ENCODE measurements around the gene MANEA. TPM values are rescaled to one million over a fixed set of nuclear protein-coding genes. Genes with fewer than 3 reads are reported as not detected.
A peak's percentile ranks its signal among the peaks of the same experiment; 100 is the strongest.

The MANEA gene
- total RNA-seq, 2 donors from 2014 or later: 7.6 to 13.3 TPM

GRCh38 chr6:95572098-95572497 lies 5.2 kb upstream of the MANEA start:
- TF ChIP-seq CTCF (IDR thresholded peaks at IDR 0.05): no peak
- peaks cover 17% of the 10 kb centered on the region in 2 donors for H3K4me1 ChIP-seq (ENCODE audit: control insufficient read depth in 1 of 2, low read depth in 2 of 2)
- DNase-seq (ENCODE audit: low spot score): no peak
- H3K36me3 ChIP-seq: no peaks in the 10 kb centered on the region
- H3K4me3 ChIP-seq: no peak overlapping the region
- ATAC-seq (ENCODE audit: insufficient number of reproducible peaks, low FRiP score, low read depth): no peak
- H3K27ac ChIP-seq: no peak overlapping the region
- no peaks in the 10 kb centered on the region for H3K27me3 ChIP-seq (replicated peaks; ENCODE audit: insufficient read depth)
- no peaks in the 10 kb centered on the region for H3K9me3 ChIP-seq

DNA sequence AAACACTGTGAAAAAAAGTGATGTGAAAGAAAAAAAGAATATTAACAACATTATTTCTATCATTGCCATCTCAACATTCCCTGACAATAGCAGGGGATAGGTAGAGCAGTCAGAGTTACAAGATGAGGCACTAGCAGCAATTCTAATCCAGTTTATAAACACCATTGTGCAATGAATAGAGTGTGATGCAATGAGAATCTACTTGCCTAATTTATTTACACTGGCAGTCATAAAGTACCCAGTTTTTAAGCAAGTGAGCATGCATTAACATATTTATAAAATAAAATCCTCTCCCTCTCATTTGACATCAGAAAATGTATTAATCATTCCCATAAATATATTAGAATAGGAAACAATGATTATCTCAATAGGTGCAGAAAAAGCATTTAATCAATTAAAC lies 2.5 kb upstream of the MANEA start:
- Histone ChIP-seq H3K27me3 (replicated peaks; ENCODE audit: insufficient read depth) (no peaks in the 10 kb centered on the region), H3K4me3 (no peak overlapping the region), H3K4me1 (ENCODE audit: control insufficient read depth in 1 of 2, low read depth in 2 of 2) (peaks cover 23 to 28% of the 10 kb centered on the region in 2 donors), H3K36me3 (no peaks in the 10 kb centered on the region), H3K27ac (no peak overlapping the region), H3K9me3 (no peaks in the 10 kb centered on the region)
- DNase-seq (ENCODE audit: low spot score): no peak
- TF ChIP-seq CTCF (IDR thresholded peaks at IDR 0.05): no peak
- ATAC-seq (ENCODE audit: insufficient number of reproducible peaks, low FRiP score, low read depth): no peak

DNA sequence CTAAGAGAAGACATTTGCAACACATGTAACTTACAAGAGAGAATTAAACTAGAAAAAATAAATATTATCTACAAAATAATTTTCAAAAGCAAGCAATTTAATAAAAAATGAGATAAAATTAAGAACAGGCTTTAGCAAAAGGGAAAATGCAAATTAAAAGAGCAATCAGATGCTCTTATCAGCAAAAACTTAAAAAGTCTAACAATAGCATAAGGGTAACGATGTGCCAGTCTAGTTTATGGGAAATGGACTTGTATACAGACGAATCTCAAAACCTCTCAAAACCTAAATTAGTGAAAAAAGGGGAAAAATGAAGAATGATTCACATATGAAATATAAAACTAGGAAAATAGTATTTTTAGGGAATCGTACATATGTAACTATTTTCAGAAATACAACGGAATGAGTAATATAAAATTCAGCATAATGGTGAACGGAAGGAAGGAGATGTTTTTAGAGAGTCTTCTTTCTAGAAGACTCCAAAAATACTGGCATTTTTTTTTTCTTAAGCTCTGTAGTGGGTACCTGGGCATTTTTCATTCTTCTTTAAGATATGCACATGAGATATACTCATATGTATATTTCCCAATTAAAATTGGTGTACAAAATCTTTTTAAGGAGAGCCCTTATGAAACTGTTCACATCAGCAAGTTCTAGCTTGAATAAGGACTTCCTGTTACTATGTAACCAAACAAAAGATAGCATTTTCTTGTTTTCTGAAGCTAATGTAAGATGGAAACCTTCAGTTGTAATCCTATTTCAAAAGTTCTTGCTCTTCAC lies 927 bp upstream of the MANEA start:
- ATAC-seq (ENCODE audit: insufficient number of reproducible peaks, low FRiP score, low read depth) (no peak), DNase-seq (ENCODE audit: low spot score) (no peak)
- Histone ChIP-seq H3K4me3 (peak overlapping the region; percentile 90), H3K4me1 (ENCODE audit: control insufficient read depth in 1 of 2, low read depth in 2 of 2) (peaks cover 23 to 28% of the 10 kb centered on the region in 2 donors), H3K36me3 (no peaks in the 10 kb centered on the region), H3K27ac (peak overlapping the region; percentile 93), H3K9me3 (no peaks in the 10 kb centered on the region), H3K27me3 (replicated peaks; ENCODE audit: insufficient read depth) (no peaks in the 10 kb centered on the region)
- TF ChIP-seq CTCF (IDR thresholded peaks at IDR 0.05): no peak

DNA sequence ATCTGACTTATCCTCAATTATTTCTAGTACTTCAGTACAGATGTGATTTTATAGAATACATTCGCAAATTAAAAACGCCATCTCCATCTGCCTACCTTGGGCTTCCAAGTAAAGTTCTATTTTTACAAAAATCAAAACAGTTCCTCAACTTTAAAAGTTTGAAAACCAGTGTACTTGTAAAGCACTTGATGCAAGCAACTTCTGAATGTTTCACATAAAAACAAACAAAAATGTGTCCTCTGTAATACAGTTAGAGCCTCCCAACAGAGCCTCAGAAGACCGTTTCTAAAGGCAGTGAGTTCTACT lies 384 bp upstream of the MANEA start:
- H3K27ac ChIP-seq: peak overlapping the region; percentile 93
- ATAC-seq (ENCODE audit: insufficient number of reproducible peaks, low FRiP score, low read depth): no peak

GRCh38 chr6:95578106-95578410 lies 723 bp downstream of the MANEA start:
- H3K27me3 ChIP-seq (replicated peaks; ENCODE audit: insufficient read depth): no peaks in the 10 kb centered on the region
- TF ChIP-seq CTCF (IDR thresholded peaks at IDR 0.05): no peak
- peaks cover 23 to 28% of the 10 kb centered on the region in 2 donors for H3K4me1 ChIP-seq (ENCODE audit: control insufficient read depth in 1 of 2, low read depth in 2 of 2)
- H3K4me3 ChIP-seq: peak overlapping the region; percentile 90
- H3K36me3 ChIP-seq: no peaks in the 10 kb centered on the region
- no peaks in the 10 kb centered on the region for H3K9me3 ChIP-seq
- no peak for DNase-seq (ENCODE audit: low spot score)
- peak overlapping the region; percentile 93 for H3K27ac ChIP-seq
- ATAC-seq (ENCODE audit: insufficient number of reproducible peaks, low FRiP score, low read depth): no peak

More for the DNA sequence above, 384 bp upstream of the MANEA start:
- DNase-seq (ENCODE audit: low spot score): no peak
- H3K36me3 ChIP-seq: no peaks in the 10 kb centered on the region
- no peak for TF ChIP-seq CTCF (IDR thresholded peaks at IDR 0.05)
- peaks cover 23 to 28% of the 10 kb centered on the region in 2 donors for H3K4me1 ChIP-seq (ENCODE audit: control insufficient read depth in 1 of 2, low read depth in 2 of 2)
- no peaks in the 10 kb centered on the region for H3K27me3 ChIP-seq (replicated peaks; ENCODE audit: insufficient read depth)
- H3K4me3 ChIP-seq: peak overlapping the region; percentile 90
- H3K9me3 ChIP-seq: no peaks in the 10 kb centered on the region

All from thoracic aorta (tissue), 2 donors.